ENCODE data around the gene BABAM2.

DNA sequence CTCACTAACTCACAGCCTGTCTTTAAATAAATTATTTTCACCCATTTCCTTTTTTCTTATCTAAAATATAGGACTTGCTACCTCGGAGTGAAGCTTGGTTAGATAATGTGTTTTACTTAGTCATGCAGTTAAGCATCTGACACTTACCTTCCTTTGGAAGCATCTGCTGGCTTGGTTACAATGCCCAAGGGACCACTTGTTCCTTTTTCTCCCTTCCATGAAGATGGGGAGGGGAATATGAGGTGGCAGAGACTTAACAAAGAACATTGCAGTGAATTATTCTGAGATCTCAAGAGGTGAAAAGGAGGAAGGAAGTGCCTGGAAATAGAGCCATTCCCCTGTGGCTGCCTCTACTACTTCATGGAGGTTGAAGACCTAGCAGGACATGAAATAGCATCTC lies 356.8 kb downstream of the BABAM2 start:
- TF ChIP-seq EZH2phosphoT487 (IDR thresholded peaks at IDR 0.05; ENCODE audit: borderline replicate concordance, low read depth, low read length): no peak
- TF ChIP-seq, protein P1, sequence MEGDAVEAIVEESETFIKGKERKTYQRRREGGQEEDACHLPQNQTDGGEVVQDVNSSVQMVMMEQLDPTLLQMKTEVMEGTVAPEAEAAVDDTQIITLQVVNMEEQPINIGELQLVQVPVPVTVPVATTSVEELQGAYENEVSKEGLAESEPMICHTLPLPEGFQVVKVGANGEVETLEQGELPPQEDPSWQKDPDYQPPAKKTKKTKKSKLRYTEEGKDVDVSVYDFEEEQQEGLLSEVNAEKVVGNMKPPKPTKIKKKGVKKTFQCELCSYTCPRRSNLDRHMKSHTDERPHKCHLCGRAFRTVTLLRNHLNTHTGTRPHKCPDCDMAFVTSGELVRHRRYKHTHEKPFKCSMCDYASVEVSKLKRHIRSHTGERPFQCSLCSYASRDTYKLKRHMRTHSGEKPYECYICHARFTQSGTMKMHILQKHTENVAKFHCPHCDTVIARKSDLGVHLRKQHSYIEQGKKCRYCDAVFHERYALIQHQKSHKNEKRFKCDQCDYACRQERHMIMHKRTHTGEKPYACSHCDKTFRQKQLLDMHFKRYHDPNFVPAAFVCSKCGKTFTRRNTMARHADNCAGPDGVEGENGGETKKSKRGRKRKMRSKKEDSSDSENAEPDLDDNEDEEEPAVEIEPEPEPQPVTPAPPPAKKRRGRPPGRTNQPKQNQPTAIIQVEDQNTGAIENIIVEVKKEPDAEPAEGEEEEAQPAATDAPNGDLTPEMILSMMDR (conservative IDR thresholded peaks at IDR 0.05; ENCODE audit: low read length): no peak
